Panc1 (cell line): Measurements from ENCODE around the gene EFCAB10.

Experiments used
- POLR2AphosphoS5 ChIP-seq: IDR thresholded peaks from 2 replicates; pipeline ENCODE4 v1.6.1; 2012; ENCODE audit warnings: mild to moderate bottlenecking, low read depth, low read length, moderate library complexity
- TF ChIP-seq, protein P1 (sequence below), 2 experiments: IDR thresholded peaks; 2 replicates each; pipeline ENCODE4 v1.6.1; 2011 to 2012; ENCODE audit warnings: low read depth in 2 of 2, control low read depth in 1 of 2, low read length in 1 of 2, mild to moderate bottlenecking in 1 of 2, moderate library complexity in 1 of 2; ENCODE audit not compliant: insufficient read depth in 1 of 2
- TF ChIP-seq, protein P2 (sequence below): fragments of 450-650 bp; IDR thresholded peaks from 2 replicates; pipeline ENCODE4 v1.5.1; 2017; ENCODE audit warnings: mild to moderate bottlenecking

DNA sequence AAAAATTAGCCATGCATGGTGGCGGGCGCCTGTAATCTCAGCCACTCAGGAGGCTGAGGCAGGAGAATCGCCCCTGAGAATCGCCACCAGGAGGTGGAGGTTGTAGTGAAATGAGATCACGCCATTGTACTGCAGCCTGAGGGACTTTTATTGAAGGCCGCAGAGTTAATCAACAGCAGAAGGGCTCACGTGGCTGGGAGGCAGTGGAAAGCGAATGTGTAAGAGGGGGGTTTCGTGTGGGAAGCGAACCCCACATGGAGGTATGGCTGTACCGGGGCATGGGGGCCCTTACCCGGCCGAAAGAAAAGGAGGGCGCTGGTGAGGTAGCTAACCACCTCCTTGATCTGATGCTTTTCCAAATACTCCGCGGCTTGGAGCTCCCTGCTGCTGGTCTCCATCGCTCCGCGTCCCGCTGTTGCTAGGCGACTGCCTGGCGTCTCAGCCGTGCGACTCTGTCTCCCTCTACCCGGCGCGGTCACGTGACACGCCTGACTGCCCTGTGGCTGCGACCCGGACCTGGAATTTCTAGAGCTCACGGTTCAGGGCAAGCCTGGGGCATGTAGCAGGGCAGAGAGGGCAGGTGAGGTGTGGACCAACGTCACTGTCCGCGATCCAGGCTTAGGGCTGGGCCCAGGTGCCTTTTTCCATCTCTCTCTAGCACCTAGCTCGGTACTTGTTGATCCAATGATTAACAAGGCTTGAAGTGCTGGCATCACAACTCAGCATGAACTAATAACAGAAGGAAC lies at the start of gene EFCAB10:
- TF ChIP-seq, protein P1, sequence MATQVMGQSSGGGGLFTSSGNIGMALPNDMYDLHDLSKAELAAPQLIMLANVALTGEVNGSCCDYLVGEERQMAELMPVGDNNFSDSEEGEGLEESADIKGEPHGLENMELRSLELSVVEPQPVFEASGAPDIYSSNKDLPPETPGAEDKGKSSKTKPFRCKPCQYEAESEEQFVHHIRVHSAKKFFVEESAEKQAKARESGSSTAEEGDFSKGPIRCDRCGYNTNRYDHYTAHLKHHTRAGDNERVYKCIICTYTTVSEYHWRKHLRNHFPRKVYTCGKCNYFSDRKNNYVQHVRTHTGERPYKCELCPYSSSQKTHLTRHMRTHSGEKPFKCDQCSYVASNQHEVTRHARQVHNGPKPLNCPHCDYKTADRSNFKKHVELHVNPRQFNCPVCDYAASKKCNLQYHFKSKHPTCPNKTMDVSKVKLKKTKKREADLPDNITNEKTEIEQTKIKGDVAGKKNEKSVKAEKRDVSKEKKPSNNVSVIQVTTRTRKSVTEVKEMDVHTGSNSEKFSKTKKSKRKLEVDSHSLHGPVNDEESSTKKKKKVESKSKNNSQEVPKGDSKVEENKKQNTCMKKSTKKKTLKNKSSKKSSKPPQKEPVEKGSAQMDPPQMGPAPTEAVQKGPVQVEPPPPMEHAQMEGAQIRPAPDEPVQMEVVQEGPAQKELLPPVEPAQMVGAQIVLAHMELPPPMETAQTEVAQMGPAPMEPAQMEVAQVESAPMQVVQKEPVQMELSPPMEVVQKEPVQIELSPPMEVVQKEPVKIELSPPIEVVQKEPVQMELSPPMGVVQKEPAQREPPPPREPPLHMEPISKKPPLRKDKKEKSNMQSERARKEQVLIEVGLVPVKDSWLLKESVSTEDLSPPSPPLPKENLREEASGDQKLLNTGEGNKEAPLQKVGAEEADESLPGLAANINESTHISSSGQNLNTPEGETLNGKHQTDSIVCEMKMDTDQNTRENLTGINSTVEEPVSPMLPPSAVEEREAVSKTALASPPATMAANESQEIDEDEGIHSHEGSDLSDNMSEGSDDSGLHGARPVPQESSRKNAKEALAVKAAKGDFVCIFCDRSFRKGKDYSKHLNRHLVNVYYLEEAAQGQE (IDR thresholded peaks at IDR 0.05; ENCODE audit: insufficient read depth in 1 of 2, low read depth in 2 of 2, low read length in 1 of 2): no peak
- TF ChIP-seq, protein P2, sequence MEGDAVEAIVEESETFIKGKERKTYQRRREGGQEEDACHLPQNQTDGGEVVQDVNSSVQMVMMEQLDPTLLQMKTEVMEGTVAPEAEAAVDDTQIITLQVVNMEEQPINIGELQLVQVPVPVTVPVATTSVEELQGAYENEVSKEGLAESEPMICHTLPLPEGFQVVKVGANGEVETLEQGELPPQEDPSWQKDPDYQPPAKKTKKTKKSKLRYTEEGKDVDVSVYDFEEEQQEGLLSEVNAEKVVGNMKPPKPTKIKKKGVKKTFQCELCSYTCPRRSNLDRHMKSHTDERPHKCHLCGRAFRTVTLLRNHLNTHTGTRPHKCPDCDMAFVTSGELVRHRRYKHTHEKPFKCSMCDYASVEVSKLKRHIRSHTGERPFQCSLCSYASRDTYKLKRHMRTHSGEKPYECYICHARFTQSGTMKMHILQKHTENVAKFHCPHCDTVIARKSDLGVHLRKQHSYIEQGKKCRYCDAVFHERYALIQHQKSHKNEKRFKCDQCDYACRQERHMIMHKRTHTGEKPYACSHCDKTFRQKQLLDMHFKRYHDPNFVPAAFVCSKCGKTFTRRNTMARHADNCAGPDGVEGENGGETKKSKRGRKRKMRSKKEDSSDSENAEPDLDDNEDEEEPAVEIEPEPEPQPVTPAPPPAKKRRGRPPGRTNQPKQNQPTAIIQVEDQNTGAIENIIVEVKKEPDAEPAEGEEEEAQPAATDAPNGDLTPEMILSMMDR: no peak
- TF ChIP-seq POLR2AphosphoS5: no peak
